Measurements from ENCODE around the gene NT5DC3. TPM values are rescaled to one million over a fixed set of nuclear protein-coding genes. Genes with fewer than 3 reads are reported as not detected.

The NT5DC3 gene
- total and polyA plus RNA-seq, 2 donors (not counting 3 experiments of a cell fraction or from before 2014, with no cell fraction given) = 1.5 to 6.7 TPM

DNA sequence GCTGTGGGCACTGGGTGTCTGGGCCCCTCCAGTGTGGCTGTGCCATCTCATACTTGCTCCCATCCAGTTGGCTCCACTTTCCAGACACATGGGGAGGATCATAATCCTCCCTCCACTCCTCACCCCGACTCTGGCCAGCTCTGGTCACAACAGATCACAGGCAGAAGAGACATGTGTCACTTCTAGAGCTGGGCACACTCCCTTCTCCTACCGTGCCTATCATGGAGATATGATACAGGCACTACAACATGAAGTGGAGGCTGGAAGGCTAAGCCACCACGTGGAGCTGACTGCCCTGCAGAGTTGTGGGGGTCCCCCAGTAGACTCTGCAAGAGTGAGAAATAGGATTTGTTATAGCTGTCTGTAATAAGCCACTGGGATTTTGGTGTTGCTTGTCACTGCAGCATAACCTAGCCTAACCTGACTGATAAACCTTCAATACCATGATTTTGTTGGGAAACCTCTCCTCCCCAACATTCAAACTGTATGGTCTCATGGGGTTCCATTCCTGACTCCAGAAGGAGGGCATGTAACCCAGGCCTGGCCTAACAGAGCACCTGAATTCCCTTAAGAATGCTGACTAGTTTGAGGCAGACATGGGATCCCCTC lies 20.0 kb downstream of the NT5DC3 start:
- H3K9me3 ChIP-seq (replicated peaks; ENCODE audit: control insufficient read depth, insufficient read depth, low read length) = no peaks in the 10 kb centered on the region
- H3K4me1 ChIP-seq (ENCODE audit: control insufficient read depth, extremely low read depth, insufficient read depth, low read length) = no peaks in the 10 kb centered on the region
- no peak overlapping the region for H3K27ac ChIP-seq (ENCODE audit: insufficient read depth, low read depth, low read length)
- no TSS peak for BruUV-seq (replicated peaks)
- intact Hi-C loops (cut with micrococcal nuclease) = no loop called here
- H3K4me3 ChIP-seq (replicated peaks in 1 of 3; ENCODE audit: insufficient read depth in 1 of 3, low read depth in 1 of 3, low read length in 3 of 3) = no peak overlapping the region
- POLR2A ChIA-PET = no interaction called here
- no peaks in the 10 kb centered on the region for H3K36me3 ChIP-seq (ENCODE audit: control insufficient read depth in 2 of 2, extremely low read depth in 1 of 2, insufficient read depth in 2 of 2, low read length in 2 of 2)
- H3K9ac ChIP-seq (replicated peaks; ENCODE audit: extremely low read depth, insufficient read depth, low read length) = no peak overlapping the region
- dilution Hi-C loops (cut with MboI; ENCODE audit: extremely low pct_ligation_motif_present, low sequenced_read_pairs) = no loop called here
- H4K20me1 ChIP-seq (replicated peaks; ENCODE audit: control insufficient read depth, extremely low read depth, insufficient read depth, low read length) = no peaks in the 10 kb centered on the region
- no peak overlapping the region for H3K4me2 ChIP-seq (ENCODE audit: insufficient read depth, low read length)
- H2AFZ ChIP-seq (ENCODE audit: low read depth, low read length) = no peak overlapping the region
- no peaks in the 10 kb centered on the region for H3K27me3 ChIP-seq (ENCODE audit: control insufficient read depth in 2 of 2, insufficient read depth in 2 of 2, low read length in 2 of 2)
- CTCF ChIA-PET = interaction anchor here (1.8 kb wide), 1 partner anchor 50 kb away, joined by 6 read pairs; no protein-coding TSS in a partner anchor
- TF ChIP-seq JUN (IDR thresholded peaks at IDR 0.05; ENCODE audit: borderline replicate concordance, insufficient read depth, insufficient read length, low read depth) (no peak), POLR2A (IDR thresholded peaks at IDR 0.05; ENCODE audit: low read depth, low read length) (no peak), GATA2 (IDR thresholded peaks at IDR 0.05; ENCODE audit: insufficient read depth, insufficient read length, low read depth, low read length) (no peak), POLR2AphosphoS5 (IDR thresholded peaks at IDR 0.05; ENCODE audit: insufficient read depth, low read depth, low read length) (no peak), MAX (IDR thresholded peaks at IDR 0.05; ENCODE audit: insufficient read depth, insufficient read length) (no peak), MYC (IDR thresholded peaks at IDR 0.05; ENCODE audit: low read depth, low read length) (no peak), FOS (IDR thresholded peaks at IDR 0.05; ENCODE audit: borderline replicate concordance, insufficient read depth, low read length) (no peak), EZH2 (IDR thresholded peaks at IDR 0.05; ENCODE audit: borderline replicate concordance, low read depth, low read length, severe bottlenecking) (no peak)
- TF ChIP-seq, protein P1, sequence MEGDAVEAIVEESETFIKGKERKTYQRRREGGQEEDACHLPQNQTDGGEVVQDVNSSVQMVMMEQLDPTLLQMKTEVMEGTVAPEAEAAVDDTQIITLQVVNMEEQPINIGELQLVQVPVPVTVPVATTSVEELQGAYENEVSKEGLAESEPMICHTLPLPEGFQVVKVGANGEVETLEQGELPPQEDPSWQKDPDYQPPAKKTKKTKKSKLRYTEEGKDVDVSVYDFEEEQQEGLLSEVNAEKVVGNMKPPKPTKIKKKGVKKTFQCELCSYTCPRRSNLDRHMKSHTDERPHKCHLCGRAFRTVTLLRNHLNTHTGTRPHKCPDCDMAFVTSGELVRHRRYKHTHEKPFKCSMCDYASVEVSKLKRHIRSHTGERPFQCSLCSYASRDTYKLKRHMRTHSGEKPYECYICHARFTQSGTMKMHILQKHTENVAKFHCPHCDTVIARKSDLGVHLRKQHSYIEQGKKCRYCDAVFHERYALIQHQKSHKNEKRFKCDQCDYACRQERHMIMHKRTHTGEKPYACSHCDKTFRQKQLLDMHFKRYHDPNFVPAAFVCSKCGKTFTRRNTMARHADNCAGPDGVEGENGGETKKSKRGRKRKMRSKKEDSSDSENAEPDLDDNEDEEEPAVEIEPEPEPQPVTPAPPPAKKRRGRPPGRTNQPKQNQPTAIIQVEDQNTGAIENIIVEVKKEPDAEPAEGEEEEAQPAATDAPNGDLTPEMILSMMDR (IDR thresholded peaks at IDR 0.05; ENCODE audit: extremely low read depth in 1 of 2, insufficient read depth in 1 of 2, low read depth in 1 of 2, low read length in 2 of 2) = no peak
- DNase-seq (ENCODE audit: low read depth, low spot score) (no peak), FAIRE-seq (no peak)
- no peaks in the 10 kb centered on the region for H3K9me1 ChIP-seq (replicated peaks; ENCODE audit: control insufficient read depth, extremely low read depth, insufficient read depth, low read length)
- no peaks in the 10 kb centered on the region for H3K79me2 ChIP-seq (ENCODE audit: control insufficient read depth, insufficient read depth, low read length)

Data from endothelial cell of umbilical vein (primary cell).